Measurements from ENCODE around the gene GREM1. TPM values are rescaled to one million over a fixed set of nuclear protein-coding genes. Genes with fewer than 3 reads are reported as not detected.

The GREM1 gene
- total RNA-seq, 3 donors from 2014 or later (not counting 1 experiment from before 2014, with no cell fraction given): not detected

GRCh38 chr15:32732574-32733157 lies 14.9 kb downstream of the GREM1 start:
- no peak for DNase-seq
- Mint-ChIP-seq H3K27me3 (ENCODE audit: low read depth in 2 of 2) (peaks cover 19 to 46% of the 10 kb centered on the region in 2 donors), H3K4me3 (no peak overlapping the region), H3K9me3 (no peaks in the 10 kb centered on the region), H3K4me1 (no peaks in the 10 kb centered on the region), H3K27ac (no peak overlapping the region), H3K36me3 (no peaks in the 10 kb centered on the region)
- Histone ChIP-seq H3K4me1 (ENCODE audit: control insufficient read depth, insufficient read depth, low read length) (no peaks in the 10 kb centered on the region), H3K36me3 (ENCODE audit: control insufficient read depth, insufficient read depth, low read length) (no peaks in the 10 kb centered on the region), H3K9me3 (ENCODE audit: control insufficient read depth, insufficient read depth, low read length) (no peaks in the 10 kb centered on the region), H3K27ac (ENCODE audit: low read length) (no peak overlapping the region), H3K4me3 (ENCODE audit: low read length) (no peak overlapping the region), H3K27me3 (ENCODE audit: control insufficient read depth, insufficient read depth, low read length) (no peaks in the 10 kb centered on the region)
- TF ChIP-seq CTCF (IDR thresholded peaks at IDR 0.05): no peak
- 82% methylated on average over 4 of the region's 6 CpGs for WGBS (ENCODE audit: insufficient coverage)
- intact Hi-C loops (cut with micrococcal nuclease): no loop called here
- no peak for ATAC-seq

- DNase-seq: no peak
- Histone ChIP-seq H3K9me3 (ENCODE audit: control insufficient read depth, insufficient read depth, low read length) (no peaks in the 10 kb centered on the region), H3K27me3 (ENCODE audit: control insufficient read depth, insufficient read depth, low read length) (no peaks in the 10 kb centered on the region), H3K4me1 (ENCODE audit: control insufficient read depth, insufficient read depth, low read length) (no peaks in the 10 kb centered on the region), H3K27ac (ENCODE audit: low read length) (no peak overlapping the region), H3K4me3 (ENCODE audit: low read length) (no peak overlapping the region), H3K36me3 (ENCODE audit: control insufficient read depth, insufficient read depth, low read length) (no peaks in the 10 kb centered on the region)
- Mint-ChIP-seq H3K4me3 (no peak overlapping the region), H3K4me1 (no peaks in the 10 kb centered on the region), H3K9me3 (no peaks in the 10 kb centered on the region), H3K36me3 (no peaks in the 10 kb centered on the region), H3K27ac (no peak overlapping the region), H3K27me3 (ENCODE audit: low read depth in 2 of 2) (peaks cover 19 to 46% of the 10 kb centered on the region in 2 donors)
- ATAC-seq: no peak
- intact Hi-C loops (cut with micrococcal nuclease): no loop called here
- 44% methylated on average over 2 of the region's 3 CpGs for WGBS (ENCODE audit: insufficient coverage)
- no peak for TF ChIP-seq CTCF (IDR thresholded peaks at IDR 0.05)
Measured at GRCh38 chr15:32733281-32733680, 15.5 kb downstream of the GREM1 start.

DNA sequence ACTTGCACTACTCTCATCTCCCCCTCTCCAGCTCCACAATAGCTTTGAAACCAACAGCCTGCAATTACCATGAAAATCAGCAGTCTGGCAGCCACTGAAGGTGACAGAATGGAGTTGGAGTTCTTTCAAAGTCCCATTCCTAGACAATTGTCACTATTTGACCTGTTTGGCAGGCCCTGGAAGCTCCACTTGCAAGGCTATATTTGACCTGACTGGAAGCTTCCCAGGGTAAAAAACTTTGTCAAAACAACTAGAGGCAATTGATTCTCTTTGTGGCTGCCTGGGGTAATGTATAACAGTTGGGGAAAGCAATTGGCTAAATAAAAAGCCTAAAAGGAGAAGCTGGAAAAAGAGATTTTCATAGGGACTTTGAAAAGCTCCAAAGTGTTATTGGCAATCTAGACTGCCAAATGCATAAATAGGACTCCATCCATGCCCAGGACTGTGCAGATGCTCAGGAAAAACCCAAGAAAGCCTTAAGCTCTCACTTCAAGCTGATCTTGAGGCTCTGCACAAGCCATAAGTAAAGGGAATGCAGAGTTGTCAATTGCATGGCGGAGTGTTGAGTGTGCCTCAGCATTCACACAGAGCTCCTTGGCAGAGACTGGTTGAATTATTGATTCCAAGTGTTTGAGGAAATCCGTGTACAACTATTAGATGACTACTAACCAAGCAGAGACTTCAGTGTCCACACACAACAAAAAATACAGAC lies 18.3 kb downstream of the GREM1 start:
- H3K9me3 Mint-ChIP-seq: no peaks in the 10 kb centered on the region
- no peaks in the 10 kb centered on the region for H3K9me3 ChIP-seq (ENCODE audit: control insufficient read depth, insufficient read depth, low read length)
- TF ChIP-seq CTCF (IDR thresholded peaks at IDR 0.05): no peak
- peaks cover 18 to 54% of the 10 kb centered on the region in 2 donors for H3K27me3 Mint-ChIP-seq (ENCODE audit: low read depth in 2 of 2)
- no peaks in the 10 kb centered on the region for H3K4me1 Mint-ChIP-seq
- H3K4me3 Mint-ChIP-seq: no peak overlapping the region
- H3K27ac ChIP-seq (ENCODE audit: low read length): no peak overlapping the region
- no peaks in the 10 kb centered on the region for H3K4me1 ChIP-seq (ENCODE audit: control insufficient read depth, insufficient read depth, low read length)
- no peaks in the 10 kb centered on the region for H3K36me3 ChIP-seq (ENCODE audit: control insufficient read depth, insufficient read depth, low read length)
- WGBS (ENCODE audit: insufficient coverage): 86% methylated on average over 2 of the region's 2 CpGs
- DNase-seq (no peak), ATAC-seq (no peak)
- no peaks in the 10 kb centered on the region for H3K36me3 Mint-ChIP-seq
- no peak overlapping the region for H3K4me3 ChIP-seq (ENCODE audit: low read length)
- intact Hi-C loops (cut with micrococcal nuclease): no loop called here
- H3K27me3 ChIP-seq (ENCODE audit: control insufficient read depth, insufficient read depth, low read length): no peaks in the 10 kb centered on the region
- H3K27ac Mint-ChIP-seq: no peak overlapping the region

GRCh38 chr15:32736701-32737061 lies 18.9 kb downstream of the GREM1 start:
- TF ChIP-seq CTCF (IDR thresholded peaks at IDR 0.05): no peak
- no peak for ATAC-seq
- Mint-ChIP-seq H3K4me3 (no peak overlapping the region), H3K36me3 (no peaks in the 10 kb centered on the region), H3K4me1 (no peaks in the 10 kb centered on the region), H3K9me3 (no peaks in the 10 kb centered on the region), H3K27ac (no peak overlapping the region), H3K27me3 (ENCODE audit: low read depth in 2 of 2) (peaks cover 18 to 59% of the 10 kb centered on the region in 2 donors)
- Histone ChIP-seq H3K27me3 (ENCODE audit: control insufficient read depth, insufficient read depth, low read length) (no peaks in the 10 kb centered on the region), H3K4me3 (ENCODE audit: low read length) (no peak overlapping the region), H3K4me1 (ENCODE audit: control insufficient read depth, insufficient read depth, low read length) (no peaks in the 10 kb centered on the region), H3K36me3 (ENCODE audit: control insufficient read depth, insufficient read depth, low read length) (no peaks in the 10 kb centered on the region), H3K9me3 (ENCODE audit: control insufficient read depth, insufficient read depth, low read length) (no peaks in the 10 kb centered on the region), H3K27ac (ENCODE audit: low read length) (no peak overlapping the region)
- DNase-seq: no peak
- intact Hi-C loops (cut with micrococcal nuclease): no loop called here
- WGBS (ENCODE audit: insufficient coverage): 93% methylated on average over 1 of the region's 2 CpGs

All from natural killer cell (primary cell).